Mesendoderm (in vitro differentiated cells): ENCODE measurements around the gene SORCS2.

Experiments
- DNase-seq: peaks from one replicate; pipeline ENCODE4 v3.0.0; 2013
- H2AK5ac ChIP-seq: 2 replicates; pipeline ENCODE4 v1.6.1; 2013; ENCODE audit warnings: low read length, inconsistent platforms
- H2BK120ac ChIP-seq: 2 replicates; pipeline ENCODE4 v1.6.1; 2013; ENCODE audit warnings: low read depth, mild to moderate bottlenecking, low read length, moderate library complexity, mixed read lengths
- H2BK15ac ChIP-seq: replicated peaks from 2 replicates; pipeline ENCODE4 v1.6.1; 2013; ENCODE audit warnings: low read depth, mild to moderate bottlenecking, moderate library complexity
- H2BK5ac ChIP-seq: 2 replicates; pipeline ENCODE4 v1.6.1; 2013; ENCODE audit warnings: low read length, inconsistent platforms
- H3K18ac ChIP-seq: 2 replicates; pipeline ENCODE4 v1.6.1; 2013; ENCODE audit warnings: mild to moderate bottlenecking, low read length, mixed read lengths
- H3K23ac ChIP-seq: one replicate; pipeline ENCODE4 v1.6.1; 2013; ENCODE audit warnings: low read length
- H3K27ac ChIP-seq: 2 replicates; pipeline ENCODE4 v1.5.1; 2013; ENCODE audit warnings: low read depth, mild to moderate bottlenecking, inconsistent platforms, low read length, moderate library complexity
- H3K27me3 ChIP-seq: 2 replicates; pipeline ENCODE4 v1.6.1; 2013; ENCODE audit warnings: low read length, control low read depth, mild to moderate bottlenecking, inconsistent platforms; ENCODE audit not compliant: insufficient read depth, poor library complexity
- H3K36me3 ChIP-seq: 2 replicates; pipeline ENCODE4 v1.6.1; 2013; ENCODE audit warnings: low read length, inconsistent platforms; ENCODE audit not compliant: control insufficient read depth, insufficient read depth
- H3K4ac ChIP-seq: one replicate; pipeline ENCODE4 v1.6.1; 2013; ENCODE audit warnings: low read depth, mild to moderate bottlenecking, low read length, moderate library complexity
- H3K4me1 ChIP-seq: 2 replicates; pipeline ENCODE4 v1.6.1; 2013; ENCODE audit warnings: low read depth, low read length, inconsistent platforms; ENCODE audit not compliant: control insufficient read depth
- H3K4me2 ChIP-seq: 2 replicates; pipeline ENCODE4 v1.6.1; 2013; ENCODE audit warnings: low read length
- H3K4me3 ChIP-seq: 2 replicates; pipeline ENCODE4 v1.5.1; 2013; ENCODE audit warnings: mild to moderate bottlenecking, low read length
- H3K56ac ChIP-seq: one replicate; pipeline ENCODE4 v1.6.1; 2013; ENCODE audit warnings: low read length
- H3K79me1 ChIP-seq: 2 replicates; pipeline ENCODE4 v1.6.1; 2013; ENCODE audit warnings: low read length, inconsistent platforms
- H3K79me2 ChIP-seq: 2 replicates; pipeline ENCODE4 v1.6.1; 2013; ENCODE audit warnings: mild to moderate bottlenecking, low read length; ENCODE audit not compliant: control insufficient read depth, insufficient read depth
- H3K9ac ChIP-seq: 2 replicates; pipeline ENCODE4 v1.6.1; 2013; ENCODE audit warnings: low read length, inconsistent platforms
- H4K5ac ChIP-seq: one replicate; pipeline ENCODE4 v1.6.1; 2013; ENCODE audit warnings: low read length
- H4K8ac ChIP-seq: one replicate; pipeline ENCODE4 v1.6.1; 2013; ENCODE audit warnings: low read depth, mild to moderate bottlenecking, control low read depth, low read length, moderate library complexity
- WGBS: extraction: QIAGEN DNeasy Blood & Tissue Kit; methylation state at CpG from one replicate; pipeline ENCODE4 v1.1.7; 2013; ENCODE audit warnings: low lambda C conversion rate, missing lambda C conversion rate; ENCODE audit not compliant: insufficient coverage; ENCODE audit errors: extremely low coverage; 5-methylcytosine and 5-hydroxymethylcytosine counted together

The SORCS2 gene

DNA sequence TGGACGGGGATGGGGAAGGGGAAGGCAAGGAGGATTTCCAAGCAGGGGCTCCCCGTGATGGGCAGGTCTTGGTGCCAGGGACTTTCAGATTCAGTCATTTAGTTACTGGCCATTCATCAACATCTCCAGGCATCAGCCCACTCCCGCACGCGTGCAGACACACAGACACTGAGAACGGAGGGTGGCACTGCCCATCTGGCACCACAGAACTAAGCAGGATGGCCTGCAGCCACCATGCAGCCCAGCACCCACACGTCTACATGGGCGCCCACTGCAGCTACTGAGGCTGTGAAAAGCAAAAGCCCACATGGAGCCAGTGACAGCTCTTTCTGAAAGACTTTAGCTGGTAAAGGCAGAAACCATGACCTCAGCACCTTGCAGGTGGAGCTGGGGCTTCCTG lies 418.5 kb downstream of the SORCS2 start:
- no peaks in the 10 kb centered on the region for H3K36me3 ChIP-seq
- no peak overlapping the region for H3K56ac ChIP-seq
- H3K79me2 ChIP-seq, result no peaks in the 10 kb centered on the region
- no peaks in the 10 kb centered on the region for H3K4me1 ChIP-seq
- DNase-seq, result no peak
- no peak overlapping the region for H2BK120ac ChIP-seq
- no peak overlapping the region for H3K27ac ChIP-seq
- H3K9ac ChIP-seq, result no peak overlapping the region
- H3K4me3 ChIP-seq, result no peak overlapping the region
- no peak overlapping the region for H4K8ac ChIP-seq
- H3K18ac ChIP-seq, result no peak overlapping the region
- WGBS, result no CpG with 5 or more reads among the region's 8 CpGs
- no peaks in the 10 kb centered on the region for H3K79me1 ChIP-seq
- no peak overlapping the region for H3K23ac ChIP-seq
- no peak overlapping the region for H2AK5ac ChIP-seq
- no peak overlapping the region for H2BK5ac ChIP-seq
- no peak overlapping the region for H2BK15ac ChIP-seq
- H3K4me2 ChIP-seq, result no peak overlapping the region
- no peaks in the 10 kb centered on the region for H3K27me3 ChIP-seq
- no peak overlapping the region for H3K4ac ChIP-seq
- H4K5ac ChIP-seq, result no peak overlapping the region

- Histone ChIP-seq H3K79me1 (no peaks in the 10 kb centered on the region), H4K5ac (no peak overlapping the region), H3K27ac (no peak overlapping the region), H3K4me3 (no peak overlapping the region), H2BK5ac (no peak overlapping the region), H3K4me1 (no peaks in the 10 kb centered on the region), H2BK120ac (no peak overlapping the region), H3K36me3 (no peaks in the 10 kb centered on the region), H2AK5ac (no peak overlapping the region), H3K4me2 (no peak overlapping the region), H2BK15ac (no peak overlapping the region), H3K4ac (no peak overlapping the region), H3K9ac (no peak overlapping the region), H4K8ac (no peak overlapping the region), H3K27me3 (no peaks in the 10 kb centered on the region), H3K79me2 (no peaks in the 10 kb centered on the region), H3K18ac (no peak overlapping the region), H3K56ac (no peak overlapping the region), H3K23ac (no peak overlapping the region)
- no CpG with 5 or more reads among the region's 16 CpGs for WGBS
- no peak for DNase-seq
Measured at GRCh38 chr4:7612311-7612897, 420.1 kb downstream of the SORCS2 start.

GRCh38 chr4:7614350-7614949 lies 422.1 kb downstream of the SORCS2 start:
- Histone ChIP-seq H3K18ac (no peak overlapping the region), H3K79me2 (no peaks in the 10 kb centered on the region), H3K27me3 (no peaks in the 10 kb centered on the region), H2BK5ac (no peak overlapping the region), H3K4me2 (no peak overlapping the region), H3K23ac (no peak overlapping the region), H4K5ac (no peak overlapping the region), H3K4me1 (no peaks in the 10 kb centered on the region), H3K4ac (no peak overlapping the region), H2AK5ac (no peak overlapping the region), H3K79me1 (no peaks in the 10 kb centered on the region), H3K9ac (no peak overlapping the region), H3K56ac (no peak overlapping the region), H3K36me3 (no peaks in the 10 kb centered on the region), H3K4me3 (no peak overlapping the region), H4K8ac (no peak overlapping the region), H2BK120ac (no peak overlapping the region), H3K27ac (no peak overlapping the region), H2BK15ac (no peak overlapping the region)
- no peak for DNase-seq
- WGBS, result 92% methylated on average over 1 of the region's 1 CpG

- Histone ChIP-seq H2BK15ac (no peak overlapping the region), H3K27me3 (no peaks in the 10 kb centered on the region), H3K23ac (no peak overlapping the region), H3K4me2 (no peak overlapping the region), H3K18ac (no peak overlapping the region), H2BK120ac (no peak overlapping the region), H3K36me3 (no peaks in the 10 kb centered on the region), H3K27ac (no peak overlapping the region), H3K9ac (no peak overlapping the region), H4K5ac (no peak overlapping the region), H3K4me1 (no peaks in the 10 kb centered on the region), H3K79me1 (no peaks in the 10 kb centered on the region), H4K8ac (no peak overlapping the region), H2BK5ac (no peak overlapping the region), H3K56ac (no peak overlapping the region), H3K4me3 (no peak overlapping the region), H3K4ac (no peak overlapping the region), H2AK5ac (no peak overlapping the region), H3K79me2 (no peaks in the 10 kb centered on the region)
- no peak for DNase-seq
- no CpG with 5 or more reads among the region's 3 CpGs for WGBS
Measured at GRCh38 chr4:7616193-7616592, 423.9 kb downstream of the SORCS2 start.

- H2BK15ac ChIP-seq, result no peak overlapping the region
- no peak overlapping the region for H4K8ac ChIP-seq
- H3K79me2 ChIP-seq, result no peaks in the 10 kb centered on the region
- no peak overlapping the region for H2BK120ac ChIP-seq
- no peaks in the 10 kb centered on the region for H3K79me1 ChIP-seq
- no peaks in the 10 kb centered on the region for H3K36me3 ChIP-seq
- H3K9ac ChIP-seq, result no peak overlapping the region
- no peak overlapping the region for H3K18ac ChIP-seq
- H4K5ac ChIP-seq, result no peak overlapping the region
- no peak overlapping the region for H3K4me2 ChIP-seq
- no peak overlapping the region for H3K56ac ChIP-seq
- H3K27ac ChIP-seq, result no peak overlapping the region
- H2BK5ac ChIP-seq, result no peak overlapping the region
- no peak overlapping the region for H3K23ac ChIP-seq
- no peaks in the 10 kb centered on the region for H3K27me3 ChIP-seq
- no peak overlapping the region for H3K4me3 ChIP-seq
- DNase-seq, result no peak
- H3K4me1 ChIP-seq, result no peaks in the 10 kb centered on the region
- no peak overlapping the region for H2AK5ac ChIP-seq
- no peak overlapping the region for H3K4ac ChIP-seq
- WGBS, result no CpG with 5 or more reads among the region's 9 CpGs
Measured at GRCh38 chr4:7618361-7618760, 426.0 kb downstream of the SORCS2 start.
